HG03460 (cell line): ENCODE measurements around the gene GLRX5.
"Not testable (repeated sequence)": the region's sequence is repeated elsewhere in the genome, so short reads cannot be mapped to it uniquely, and the experiment has no call there.

Source experiments
- ATAC-seq: cut with Tn5 transposase; IDR thresholded peaks from one replicate; pipeline ENCODE4 v1.9.1; 2021; ENCODE audit not compliant: unreplicated experiment

The GLRX5 gene

DNA sequence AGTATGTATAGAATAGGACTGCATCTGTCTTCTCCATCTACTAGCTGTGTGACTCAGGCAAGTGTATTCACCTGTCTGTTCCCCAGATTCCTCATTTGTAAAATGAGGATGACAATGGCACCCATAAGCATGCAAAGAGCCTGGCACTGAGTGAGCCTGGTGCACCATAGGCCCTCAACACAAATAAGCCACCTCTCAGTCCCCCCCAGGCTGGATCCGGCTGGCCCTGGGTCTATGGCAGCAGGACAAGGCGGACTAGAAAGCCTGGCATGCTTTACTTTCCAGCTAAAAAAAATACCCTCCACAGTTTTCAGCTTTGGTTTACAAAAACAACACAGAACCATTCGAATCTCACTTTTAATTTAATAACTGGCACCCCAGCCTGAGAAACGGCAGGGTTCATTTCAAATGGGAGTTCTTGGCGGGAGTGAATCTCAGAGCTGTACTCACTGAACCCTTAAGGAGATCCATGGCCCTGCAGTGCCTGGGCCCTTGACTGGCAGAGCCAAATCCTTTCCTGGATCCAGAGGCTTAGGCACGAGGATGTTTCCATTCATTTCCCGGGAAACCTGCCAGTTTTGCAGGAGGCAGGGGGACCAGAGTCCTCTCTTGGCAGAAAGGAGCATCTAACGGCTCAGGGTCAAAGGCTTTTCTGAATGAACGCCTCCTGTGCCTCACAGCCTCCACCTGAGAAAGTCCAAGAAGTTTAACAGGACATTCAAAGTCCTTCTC, 36.1 kb upstream of the GLRX5 start:
- no peak for ATAC-seq

- no peak for ATAC-seq
Measured at GRCh38 chr14:95499354-95499750, 35.5 kb upstream of the GLRX5 start.

- no peak for ATAC-seq
Measured at GRCh38 chr14:95500201-95500681, 34.6 kb upstream of the GLRX5 start.

- ATAC-seq = no peak
Measured at GRCh38 chr14:95500772-95501401, 34.0 kb upstream of the GLRX5 start.

DNA sequence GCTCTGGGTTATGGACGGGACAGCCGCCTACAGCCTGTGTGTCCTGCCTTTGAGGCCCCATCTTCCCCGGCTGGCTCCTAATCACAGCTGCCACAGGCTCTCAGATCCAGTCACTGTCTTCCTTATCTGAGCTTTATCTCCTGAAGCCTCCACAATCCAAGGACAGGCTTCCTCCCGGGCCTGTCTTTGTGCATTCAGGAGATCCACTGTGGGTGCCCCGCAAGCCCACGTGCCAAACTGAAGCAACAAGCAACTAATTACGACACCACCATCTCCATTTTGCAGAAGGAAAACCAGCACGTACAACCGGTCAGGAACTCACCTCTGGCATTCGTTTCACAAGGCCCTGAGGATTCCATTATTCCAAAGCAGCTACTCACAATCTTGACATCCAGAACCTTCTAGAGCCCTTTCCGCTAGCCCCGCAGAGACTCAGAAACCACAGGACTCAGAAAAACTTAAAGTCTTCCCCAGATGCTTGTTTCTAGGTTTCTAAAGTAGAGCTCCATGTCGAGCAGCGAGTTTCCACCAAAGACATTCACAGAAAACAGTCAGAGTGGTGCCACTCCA, 32.4 kb upstream of the GLRX5 start:
- no peak for ATAC-seq

- peak; percentile 37 for ATAC-seq
Measured at GRCh38 chr14:95503365-95504134, 31.3 kb upstream of the GLRX5 start.

- ATAC-seq = peak; percentile 34
Measured at GRCh38 chr14:95504135-95505029, 30.5 kb upstream of the GLRX5 start.

- ATAC-seq = no peak
Measured at GRCh38 chr14:95505030-95505589, 29.7 kb upstream of the GLRX5 start.

DNA sequence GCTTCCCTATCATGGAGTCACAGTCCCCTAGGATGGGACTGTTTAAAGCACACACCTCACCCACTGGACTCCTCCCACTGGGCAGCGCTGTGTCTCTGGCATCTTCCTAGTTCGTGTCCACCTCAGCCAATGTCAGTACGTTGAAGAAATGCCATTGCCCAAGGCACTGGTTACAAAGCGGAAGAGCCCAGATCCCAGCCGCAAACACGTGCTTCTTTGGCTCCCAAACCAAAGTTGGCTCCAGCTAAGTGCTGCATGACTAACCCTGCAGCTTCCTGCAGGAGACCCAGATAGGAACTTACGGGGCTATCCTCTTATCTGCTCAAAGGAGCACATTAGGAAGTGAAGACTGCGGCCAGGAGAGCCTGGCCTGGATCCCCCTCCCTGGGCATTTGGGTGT, 27.7 kb upstream of the GLRX5 start:
- ATAC-seq = no peak

GRCh38 chr14:95507701-95508103, 27.1 kb upstream of the GLRX5 start:
- ATAC-seq = peak; percentile 33

DNA sequence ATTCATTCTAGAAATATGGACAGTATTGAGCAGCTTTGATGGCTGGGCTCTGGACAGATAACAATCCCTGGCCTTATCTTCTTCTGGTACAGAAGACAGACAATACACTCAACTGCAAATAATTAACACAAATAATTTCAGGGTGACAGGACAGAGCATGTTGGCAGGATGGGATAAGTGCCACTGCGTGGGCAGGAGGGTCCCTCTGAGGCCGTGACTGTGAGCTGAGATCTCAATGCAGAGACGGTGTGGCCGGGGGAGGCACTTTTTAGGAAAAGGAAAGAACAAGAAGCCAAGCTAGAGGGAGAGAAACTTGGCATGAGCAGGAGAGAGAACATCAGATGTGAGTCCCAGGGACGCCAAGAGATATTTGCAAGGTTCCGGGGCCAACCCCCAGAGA, 26.5 kb upstream of the GLRX5 start:
- no peak for ATAC-seq

DNA sequence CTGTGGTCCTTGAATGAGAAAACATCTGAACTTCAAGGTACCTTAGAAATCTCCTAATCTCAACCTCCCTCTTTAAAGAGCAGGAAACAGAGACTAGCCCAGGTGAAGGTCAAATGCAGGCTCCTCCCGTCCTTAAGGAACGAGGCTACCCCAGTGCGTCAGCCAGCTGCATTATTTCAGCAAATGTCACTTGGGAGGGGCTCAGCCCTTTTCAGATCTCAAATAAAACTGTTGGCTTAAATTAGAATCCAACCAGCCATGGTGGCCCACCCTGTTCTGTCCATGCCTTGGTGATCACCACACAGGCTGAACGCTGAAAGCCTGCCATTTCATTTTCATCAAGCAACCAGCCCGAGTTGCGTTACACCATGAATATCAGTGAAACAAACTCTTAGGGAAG, 25.4 kb upstream of the GLRX5 start:
- no peak for ATAC-seq

DNA sequence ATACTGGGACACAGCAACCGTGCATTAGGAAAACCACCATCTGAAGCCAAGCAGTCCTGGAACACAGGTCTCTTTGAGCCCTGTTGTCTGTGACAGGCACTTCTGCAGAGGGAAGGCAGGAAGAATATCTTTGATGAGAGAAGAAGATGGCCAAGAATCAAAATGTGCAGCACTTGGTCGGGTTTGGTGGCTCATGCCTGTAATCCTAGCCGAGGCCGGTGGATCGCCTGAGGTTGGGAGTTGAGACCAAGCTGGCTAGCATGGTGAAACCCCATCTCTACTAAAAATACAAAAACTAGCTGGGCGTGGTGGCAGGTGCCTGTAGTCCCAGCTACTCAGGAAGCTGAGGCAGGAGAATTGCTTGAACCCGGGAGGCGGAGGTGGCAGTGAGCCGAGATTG, 24.5 kb upstream of the GLRX5 start:
- ATAC-seq = not testable (repeated sequence)

DNA sequence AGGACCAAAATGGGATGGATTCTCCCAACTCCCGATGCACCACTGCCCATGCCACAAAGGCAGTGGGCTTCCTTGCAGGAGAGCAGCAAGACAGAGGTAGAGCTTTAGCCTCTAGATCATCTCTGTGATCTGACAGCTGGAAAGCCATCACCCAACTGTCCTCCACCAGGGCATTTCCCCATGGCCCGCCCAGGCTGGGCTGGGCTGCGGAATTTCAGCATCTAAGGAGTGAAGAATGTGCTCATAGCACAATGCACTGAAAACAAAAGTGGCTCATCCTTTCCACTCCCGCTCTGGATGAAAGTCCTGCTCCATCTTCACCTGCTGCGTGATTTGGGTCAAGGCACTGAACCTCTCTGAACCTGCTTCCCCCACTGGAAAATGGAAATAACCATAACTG, 24.0 kb upstream of the GLRX5 start:
- no peak for ATAC-seq

DNA sequence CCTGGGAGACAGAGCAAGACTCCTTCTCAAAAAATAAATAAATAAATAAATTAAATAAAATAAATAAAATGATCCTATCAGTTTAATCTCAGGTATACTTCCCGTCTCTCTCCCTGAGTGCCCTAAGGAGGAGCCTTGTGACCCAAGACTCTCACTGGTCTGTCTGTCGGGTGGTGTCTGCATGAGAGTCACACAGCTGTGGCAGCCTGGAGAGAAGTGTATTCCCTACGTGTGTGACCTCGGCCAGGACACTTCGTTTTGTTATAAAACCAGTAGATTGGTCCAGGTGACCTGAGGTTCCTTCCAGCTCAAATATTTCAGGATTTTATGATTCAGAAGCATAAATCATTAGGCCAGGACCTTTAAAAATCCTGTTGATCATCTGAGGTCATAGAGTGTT, 23.2 kb upstream of the GLRX5 start:
- no peak for ATAC-seq

- ATAC-seq = no peak
Measured at GRCh38 chr14:95513291-95513690, 21.6 kb upstream of the GLRX5 start.

GRCh38 chr14:95514131-95515079, 20.4 kb upstream of the GLRX5 start:
- ATAC-seq = no peak

GRCh38 chr14:95515080-95515489, 19.8 kb upstream of the GLRX5 start:
- ATAC-seq = no peak
